Endothelial cell of umbilical vein (primary cell): Measurements from ENCODE around the gene ZIC2. TPM values are rescaled to one million over a fixed set of nuclear protein-coding genes. Genes with fewer than 3 reads are reported as not detected.

ENCODE experiments used
- BruUV-seq: library from RNA; stranded (reverse); fragments of 400-500 nt; replicated peaks from 2 replicates; lab custom pipeline; 2021; lab: Mats Ljungman, UMichigan
- CTCF ChIA-PET: fragments of 300-600, 350-600 bp; sonication (Branson Sonifier 250); formaldehyde crosslinking; loops from one replicate; lab custom pipeline; 2021; ENCODE audit warnings: antibody characterized with exemption, inconsistent platforms; lab: Charles Lee
- POLR2A ChIA-PET: fragments of 300-600, 350-600 bp; sonication (Branson Sonifier 250); formaldehyde crosslinking; loops from one replicate; lab custom pipeline; 2021; ENCODE audit warnings: antibody characterized with exemption, inconsistent platforms; lab: Charles Lee
- DNase-seq: peaks from one replicate; pipeline ENCODE4 v3.0.0-alpha.2; 2011; ENCODE audit warnings: low read depth, low spot score
- FAIRE-seq: peaks from 2 replicates; lab custom pipeline; 2011; peaks lifted over from hg19 to GRCh38; lab: Jason Lieb, UNC
- H2AFZ ChIP-seq: 2 replicates; pipeline ENCODE4 v1.6.0; 2012; ENCODE audit warnings: low read depth, low read length, control low read depth, inconsistent platforms
- H3K27ac ChIP-seq: 2 replicates; pipeline ENCODE4 v1.5.1; 2011; ENCODE audit warnings: low read depth, mild to moderate bottlenecking, control low read depth, low read length, moderate library complexity; ENCODE audit not compliant: insufficient read depth
- H3K27me3 ChIP-seq, 2 experiments: 2 replicates each; pipeline versions ENCODE4 v1.6.0 to v1.6.1; 2011; ENCODE audit warnings: low read length in 2 of 2, mixed read lengths in 1 of 2; ENCODE audit not compliant: control insufficient read depth in 2 of 2, insufficient read depth in 2 of 2
- H3K36me3 ChIP-seq, 2 experiments: 2 replicates in 1 of 2; 3 replicates in 1 of 2; pipeline ENCODE4 v1.5.1; 2011; ENCODE audit warnings: low read length in 2 of 2, mild to moderate bottlenecking in 1 of 2, moderate library complexity in 1 of 2; ENCODE audit not compliant: control insufficient read depth in 2 of 2, insufficient read depth in 2 of 2; ENCODE audit errors: extremely low read depth in 1 of 2
- H3K4me1 ChIP-seq: 3 replicates; pipeline ENCODE4 v1.5.1; 2011; ENCODE audit warnings: mild to moderate bottlenecking, low read length; ENCODE audit not compliant: control insufficient read depth, insufficient read depth; ENCODE audit errors: extremely low read depth
- H3K4me2 ChIP-seq: 2 replicates; pipeline ENCODE4 v1.6.1; 2011; ENCODE audit warnings: low read length, control low read depth, mixed read lengths; ENCODE audit not compliant: insufficient read depth
- H3K4me3 ChIP-seq, 3 experiments: fragments of 200-600 bp in 1 of 3; sonication (generic), shearing (Covaris generic) in 1 of 3; replicated peaks in 1 of 3; 2 replicates each; pipeline ENCODE4 v1.5.1; 2011 to 2016; ENCODE audit warnings: control low read depth in 3 of 3, low read length in 3 of 3, mild to moderate bottlenecking in 2 of 3, inconsistent platforms in 1 of 3, low read depth in 1 of 3, moderate library complexity in 1 of 3; ENCODE audit not compliant: insufficient read depth in 1 of 3
- H3K79me2 ChIP-seq: 2 replicates; pipeline ENCODE4 v1.6.0; 2012; ENCODE audit warnings: low read length, inconsistent platforms; ENCODE audit not compliant: control insufficient read depth, insufficient read depth
- H3K9ac ChIP-seq: replicated peaks from 2 replicates; pipeline ENCODE3; 2011; ENCODE audit warnings: low read length, control low read depth; ENCODE audit not compliant: insufficient read depth; ENCODE audit errors: extremely low read depth
- H3K9me1 ChIP-seq: replicated peaks from 3 replicates; pipeline ENCODE4 v1.6.0; 2011; ENCODE audit warnings: mild to moderate bottlenecking, low read length; ENCODE audit not compliant: control insufficient read depth, insufficient read depth; ENCODE audit errors: extremely low read depth
- H3K9me3 ChIP-seq: replicated peaks from 2 replicates; pipeline ENCODE4 v1.5.1; 2012; ENCODE audit warnings: low read length, inconsistent platforms; ENCODE audit not compliant: control insufficient read depth, insufficient read depth
- H4K20me1 ChIP-seq: replicated peaks from 2 replicates; pipeline ENCODE3; 2011; ENCODE audit warnings: mild to moderate bottlenecking, low read length; ENCODE audit not compliant: control insufficient read depth, insufficient read depth; ENCODE audit errors: extremely low read depth
- EZH2 ChIP-seq: IDR thresholded peaks from 2 replicates; pipeline ENCODE4 v1.6.1; 2012; ENCODE audit warnings: borderline replicate concordance, low read depth, mild to moderate bottlenecking, moderate library complexity, low read length, inconsistent platforms; ENCODE audit not compliant: severe bottlenecking
- FOS ChIP-seq: IDR thresholded peaks from 2 replicates; pipeline ENCODE4 v1.6.1; 2011; ENCODE audit warnings: mild to moderate bottlenecking, low read length, moderate library complexity, borderline replicate concordance; ENCODE audit not compliant: insufficient read depth
- GATA2 ChIP-seq: IDR thresholded peaks from 2 replicates; pipeline ENCODE4 v1.7.0; 2011; ENCODE audit warnings: low read depth, mild to moderate bottlenecking, moderate library complexity, mixed read lengths, low read length; ENCODE audit not compliant: insufficient read length, insufficient read depth
- JUN ChIP-seq: IDR thresholded peaks from 2 replicates; pipeline ENCODE4 v1.6.1; 2011; ENCODE audit warnings: borderline replicate concordance, low read depth; ENCODE audit not compliant: insufficient read length, insufficient read depth
- MYC ChIP-seq: IDR thresholded peaks from one replicate; pipeline ENCODE4 v1.6.1; 2011; ENCODE audit warnings: mild to moderate bottlenecking, low read depth, low read length
- POLR2A ChIP-seq: IDR thresholded peaks from 2 replicates; pipeline ENCODE4 v1.6.1; 2012; ENCODE audit warnings: low read depth, mild to moderate bottlenecking, control low read depth, low read length
- POLR2AphosphoS5 ChIP-seq: IDR thresholded peaks from 2 replicates; pipeline ENCODE4 v1.6.1; 2012; ENCODE audit warnings: low read depth, mild to moderate bottlenecking, control low read depth, low read length, moderate library complexity; ENCODE audit not compliant: insufficient read depth
- dilution Hi-C: fragments of 300-500 bp; cut with MboI; formaldehyde crosslinking; loops from one replicate; pipeline ENCODE4 v1.15.0; 2019; ENCODE audit warnings: low sequenced_read_pairs; ENCODE audit not compliant: extremely low pct_ligation_motif_present
- intact Hi-C: fragments of 100-400 bp; cut with micrococcal nuclease; formaldehyde crosslinking; loops from one replicate; pipeline ENCODE4 v1.10.0; 2022
- polyA plus RNA-seq, 4 experiments: library from polyadenylated mRNA; depleted of rRNA in 3 of 4; stranded (reverse) in 3 of 4; unstranded in 1 of 4; fragments of >200 nt; gene quantifications; 2 replicates each; pipeline versions ENCODE4 v1.2.1 to v1.2.3, GENCODE V29; 2011 to 2012; ENCODE audit warnings: missing spikeins in 1 of 4
- total RNA-seq: library from RNA; stranded (reverse); gene quantifications from 2 replicates; pipeline ENCODE4 v1.2.3, GENCODE V29; 2021
- TF ChIP-seq, protein P1 (sequence below), 2 donors: IDR thresholded peaks; 1 replicate in 1 of 2; 2 replicates in 1 of 2; pipeline ENCODE4 v1.5.1; 2011; ENCODE audit warnings: low read length in 2 of 2, mild to moderate bottlenecking in 2 of 2, moderate library complexity in 2 of 2, control low read depth in 1 of 2, inconsistent platforms in 1 of 2, low read depth in 1 of 2; ENCODE audit not compliant: insufficient read depth in 1 of 2; ENCODE audit errors: extremely low read depth in 1 of 2
- TF ChIP-seq, protein P2 (sequence below): IDR thresholded peaks from 2 replicates; pipeline ENCODE4 v1.6.1; 2011; ENCODE audit not compliant: insufficient read depth, insufficient read length

ZIC2 gene
- total and polyA plus RNA-seq, 2 donors (not counting 3 experiments of a cell fraction or from before 2014, with no cell fraction given), result 0.03 TPM; not detected in 1

DNA sequence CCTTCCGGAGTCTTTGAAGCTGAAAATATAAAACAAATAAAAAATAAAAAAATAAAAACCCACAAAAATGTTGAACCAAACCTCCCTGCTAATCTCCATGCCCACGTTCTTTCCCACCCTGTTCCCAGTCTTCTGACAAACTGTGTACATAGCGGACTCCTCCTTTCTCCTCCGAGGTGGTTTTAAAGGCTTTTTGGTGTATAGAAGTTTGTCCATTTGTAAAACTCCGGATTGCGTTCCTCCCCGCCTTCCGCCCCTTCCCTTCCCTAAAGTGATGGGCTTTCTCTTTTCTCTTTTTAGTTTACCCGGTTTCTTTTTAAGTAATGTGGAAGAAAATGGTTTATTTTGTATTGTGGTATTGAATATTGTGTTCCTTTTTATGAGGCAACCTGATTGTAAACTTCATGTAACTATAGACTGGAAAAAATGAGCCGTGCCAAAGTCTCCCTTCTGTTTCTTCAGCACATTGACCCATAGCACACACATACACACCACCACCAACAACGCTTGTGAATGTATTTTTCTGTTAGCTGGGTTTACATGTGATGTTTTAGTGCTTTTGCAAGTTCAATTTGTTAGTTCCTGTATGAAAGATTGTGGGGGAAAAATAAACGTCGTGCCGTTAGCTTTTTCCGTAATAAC, 4.4 kb downstream of the ZIC2 start:
- Histone ChIP-seq H3K9ac (no peak overlapping the region), H2AFZ (no peak overlapping the region), H3K4me2 (no peak overlapping the region), H4K20me1 (no peaks in the 10 kb centered on the region), H3K79me2 (no peaks in the 10 kb centered on the region), H3K27me3 (peaks cover 75 to 96% of the 10 kb centered on the region in 2 experiments), H3K4me3 (no peak overlapping the region), H3K4me1 (no peaks in the 10 kb centered on the region), H3K9me1 (no peaks in the 10 kb centered on the region), H3K27ac (no peak overlapping the region), H3K36me3 (no peaks in the 10 kb centered on the region), H3K9me3 (no peaks in the 10 kb centered on the region)
- dilution Hi-C loops (no loop called here), intact Hi-C loops (loop anchor here (2.0 kb wide), 1 partner anchor 529 kb away; no protein-coding TSS in a partner anchor)
- ChIA-PET CTCF (interaction anchor here (1.2 to 1.6 kb wide), 2 partner anchors 12 to 249 kb away, joined by 5 to 9 read pairs; no protein-coding TSS in a partner anchor), POLR2A (no interaction called here)
- no peak for TF ChIP-seq POLR2AphosphoS5
- TF ChIP-seq POLR2A, result no peak
- no peak for TF ChIP-seq FOS
- TF ChIP-seq, protein P1, sequence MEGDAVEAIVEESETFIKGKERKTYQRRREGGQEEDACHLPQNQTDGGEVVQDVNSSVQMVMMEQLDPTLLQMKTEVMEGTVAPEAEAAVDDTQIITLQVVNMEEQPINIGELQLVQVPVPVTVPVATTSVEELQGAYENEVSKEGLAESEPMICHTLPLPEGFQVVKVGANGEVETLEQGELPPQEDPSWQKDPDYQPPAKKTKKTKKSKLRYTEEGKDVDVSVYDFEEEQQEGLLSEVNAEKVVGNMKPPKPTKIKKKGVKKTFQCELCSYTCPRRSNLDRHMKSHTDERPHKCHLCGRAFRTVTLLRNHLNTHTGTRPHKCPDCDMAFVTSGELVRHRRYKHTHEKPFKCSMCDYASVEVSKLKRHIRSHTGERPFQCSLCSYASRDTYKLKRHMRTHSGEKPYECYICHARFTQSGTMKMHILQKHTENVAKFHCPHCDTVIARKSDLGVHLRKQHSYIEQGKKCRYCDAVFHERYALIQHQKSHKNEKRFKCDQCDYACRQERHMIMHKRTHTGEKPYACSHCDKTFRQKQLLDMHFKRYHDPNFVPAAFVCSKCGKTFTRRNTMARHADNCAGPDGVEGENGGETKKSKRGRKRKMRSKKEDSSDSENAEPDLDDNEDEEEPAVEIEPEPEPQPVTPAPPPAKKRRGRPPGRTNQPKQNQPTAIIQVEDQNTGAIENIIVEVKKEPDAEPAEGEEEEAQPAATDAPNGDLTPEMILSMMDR (IDR thresholded peaks at IDR 0.05; ENCODE audit: extremely low read depth in 1 of 2, insufficient read depth in 1 of 2, low read depth in 1 of 2, low read length in 2 of 2), result no peak
- no peak for TF ChIP-seq EZH2
- no peak for TF ChIP-seq JUN
- TF ChIP-seq GATA2, result no peak
- TF ChIP-seq, protein P2, sequence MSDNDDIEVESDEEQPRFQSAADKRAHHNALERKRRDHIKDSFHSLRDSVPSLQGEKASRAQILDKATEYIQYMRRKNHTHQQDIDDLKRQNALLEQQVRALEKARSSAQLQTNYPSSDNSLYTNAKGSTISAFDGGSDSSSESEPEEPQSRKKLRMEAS, result no peak
- TF ChIP-seq MYC, result no peak
- DNase-seq (no peak), FAIRE-seq (no peak)
- no TSS peak for BruUV-seq
